Esophagus muscularis mucosa (tissue), 4 donors: ENCODE measurements around the gene DUXB. TPM values are rescaled to one million over a fixed set of nuclear protein-coding genes. Genes with fewer than 3 reads are reported as not detected.

Experiments used
- DNase-seq: peaks from one replicate; pipeline ENCODE4 v3.0.0-alpha.2; 2017; ENCODE audit errors: extremely low spot score
- H3K27ac ChIP-seq, 4 donors: fragments of 200-600 bp; sonication (generic); replicated peaks in 1 of 4; 1 replicate in 3 of 4; 2 replicates in 1 of 4; pipeline ENCODE4 v1.5.1; 2016 to 2019; ENCODE audit warnings: mild to moderate bottlenecking in 1 of 4
- H3K27me3 ChIP-seq, 4 donors: fragments of 200-600 bp; sonication (generic); one replicate each; pipeline versions ENCODE4 v1.5.1 to v1.6.0; 2016 to 2019
- H3K36me3 ChIP-seq, 4 donors: fragments of 200-600 bp; sonication (generic); one replicate each; pipeline ENCODE4 v1.5.1; 2016 to 2019
- H3K4me1 ChIP-seq, 4 donors: fragments of 200-600 bp; sonication (generic); one replicate each; pipeline ENCODE4 v1.5.1; 2016 to 2019
- H3K4me3 ChIP-seq, 4 donors: fragments of 200-600 bp; sonication (generic); 1 replicate in 2 of 4; 2 replicates in 2 of 4; pipeline ENCODE4 v1.5.1; 2016 to 2019; ENCODE audit warnings: mild to moderate bottlenecking in 4 of 4, moderate library complexity in 1 of 4
- H3K9me3 ChIP-seq, 4 donors: fragments of 200-600 bp; sonication (generic); 1 replicate in 3 of 4; 2 replicates in 1 of 4; pipeline ENCODE4 v1.5.1; 2016 to 2019
- EP300 ChIP-seq: sonication (generic); formaldehyde crosslinking; IDR thresholded peaks from one replicate; pipeline ENCODE4 v1.6.1; 2017; ENCODE audit warnings: antibody characterized with exemption
- POLR2A ChIP-seq: fragments of 450-650 bp; IDR thresholded peaks from one replicate; pipeline ENCODE4 v1.6.1; 2017; ENCODE audit warnings: antibody characterized with exemption, moderate library complexity, mild to moderate bottlenecking, low read depth
- POLR2AphosphoS5 ChIP-seq, 2 donors: sonication (generic); formaldehyde crosslinking; IDR thresholded peaks; one replicate each; pipeline ENCODE4 v1.6.1; 2017; ENCODE audit warnings: antibody characterized with exemption in 2 of 2
- WGBS: methylation state at CpG from one replicate; pipeline ENCODE4 v1.1.5; 2018; 5-methylcytosine and 5-hydroxymethylcytosine counted together
- intact Hi-C: fragments of 100-400 bp; cut with DNase I; formaldehyde crosslinking; loops from one replicate; pipeline ENCODE4 v1.15.1; 2023
- small RNA-seq, 3 donors: library from RNA; depleted of rRNA; stranded (forward); fragments of <200 nt; gene quantifications; one replicate each; pipeline ENCODE3, GENCODE V24; 2016
- total RNA-seq, 4 donors: library from RNA; depleted of rRNA; stranded (reverse); fragments of >200 nt; gene quantifications; one replicate each; pipeline versions ENCODE4 v1.1.0 to v1.2.1, GENCODE V29; 2016
- TF ChIP-seq, protein P1 (sequence below), 3 experiments: fragments of 200-600 bp in 2 of 3; fragments of 450-650 bp in 1 of 3; sonication (generic) in 2 of 3; IDR thresholded peaks; one replicate each; pipeline ENCODE4 v1.5.1; 2017 to 2019; ENCODE audit warnings: antibody characterized with exemption in 3 of 3, mild to moderate bottlenecking in 2 of 3, moderate library complexity in 1 of 3

The DUXB gene
- total RNA-seq, 4 donors from 2014 or later: not detected

GRCh38 chr16:75644240-75645012 is 56.8 kb downstream of the DUXB start:
- H3K27ac ChIP-seq: no peak overlapping the region
- TF ChIP-seq POLR2A (no peak), POLR2AphosphoS5 (IDR thresholded peaks at IDR 0.05) (no peak), EP300 (no peak)
- TF ChIP-seq, protein P1, sequence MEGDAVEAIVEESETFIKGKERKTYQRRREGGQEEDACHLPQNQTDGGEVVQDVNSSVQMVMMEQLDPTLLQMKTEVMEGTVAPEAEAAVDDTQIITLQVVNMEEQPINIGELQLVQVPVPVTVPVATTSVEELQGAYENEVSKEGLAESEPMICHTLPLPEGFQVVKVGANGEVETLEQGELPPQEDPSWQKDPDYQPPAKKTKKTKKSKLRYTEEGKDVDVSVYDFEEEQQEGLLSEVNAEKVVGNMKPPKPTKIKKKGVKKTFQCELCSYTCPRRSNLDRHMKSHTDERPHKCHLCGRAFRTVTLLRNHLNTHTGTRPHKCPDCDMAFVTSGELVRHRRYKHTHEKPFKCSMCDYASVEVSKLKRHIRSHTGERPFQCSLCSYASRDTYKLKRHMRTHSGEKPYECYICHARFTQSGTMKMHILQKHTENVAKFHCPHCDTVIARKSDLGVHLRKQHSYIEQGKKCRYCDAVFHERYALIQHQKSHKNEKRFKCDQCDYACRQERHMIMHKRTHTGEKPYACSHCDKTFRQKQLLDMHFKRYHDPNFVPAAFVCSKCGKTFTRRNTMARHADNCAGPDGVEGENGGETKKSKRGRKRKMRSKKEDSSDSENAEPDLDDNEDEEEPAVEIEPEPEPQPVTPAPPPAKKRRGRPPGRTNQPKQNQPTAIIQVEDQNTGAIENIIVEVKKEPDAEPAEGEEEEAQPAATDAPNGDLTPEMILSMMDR (IDR thresholded peaks at IDR 0.05): no peak
- peaks cover 22 to 57% (median 38%) of the 10 kb centered on the region in 4 donors for H3K36me3 ChIP-seq
- WGBS: 91% methylated on average over 5 of the region's 7 CpGs
- H3K4me1 ChIP-seq: peaks cover 26 to 43% (median 30%) of the 10 kb centered on the region in 4 donors
- H3K9me3 ChIP-seq: no peaks in the 10 kb centered on the region
- H3K27me3 ChIP-seq: no peaks in the 10 kb centered on the region
- no peak for DNase-seq
- intact Hi-C loops: loop anchor here (10.0 kb wide), 1 partner anchor 90 kb away; the partner anchor contains the start of gene TMEM231
- no peak overlapping the region for H3K4me3 ChIP-seq

Small RNA genes lying within 50 kb of the gene (small RNA-seq; reads per million reads assigned to genes)
- 0 reads per million in 3 donors for gene RN7SL520P

Other genes starting within 250 kb of the DUXB start
- 10 to 100 TPM; 11.2 to 18.3 (median 14.9) TPM for gene TMEM170A, start 236.8 kb downstream of the DUXB start, total RNA-seq
- 1 to 10 TPM in 1 of 4 donors, under 1 TPM in 3; 0.33 to 2.4 (median 0.90) TPM for gene CHST6, start 206.0 kb downstream of the DUXB start, total RNA-seq
- not detected for gene CHST5, start 165.4 kb downstream of the DUXB start, total RNA-seq
- gene TMEM231, start 145.2 kb downstream of the DUXB start, total RNA-seq: 10 to 100 TPM in 2 of 4 donors, 1 to 10 TPM in 2; 6.8 to 15.5 (median 10.5) TPM
- 100 to 1,000 TPM in 2 of 4 donors, 10 to 100 TPM in 2; 84.5 to 114 (median 101) TPM for gene GABARAPL2, start 135.1 kb downstream of the DUXB start, total RNA-seq
- gene ADAT1, start 78.2 kb downstream of the DUXB start, total RNA-seq: 10 to 100 TPM; 17.0 to 33.6 (median 22.7) TPM
- 100 to 1,000 TPM in 3 of 4 donors, 10 to 100 TPM in 1; 95.1 to 120 (median 102) TPM for gene KARS1, start 53.8 kb downstream of the DUXB start, total RNA-seq
- gene TERF2IP, start 53.7 kb downstream of the DUXB start, total RNA-seq: 10 to 100 TPM; 62.3 to 83.7 (median 64.1) TPM
- gene CPHXL2, start 24.5 kb downstream of the DUXB start, total RNA-seq: not detected
- not detected for gene CPHXL, start 25.0 kb upstream of the DUXB start, total RNA-seq